Activated T-cell treated with anti-CD3 and anti-CD28 coated beads for 1 hour (primary cell): ENCODE results near the gene SLC19A1.
"Not testable (repeated sequence)": the region's sequence is repeated elsewhere in the genome, so short reads cannot be mapped to it uniquely, and the experiment has no call there.

ENCODE experiments used
- DNase-seq: peaks from one replicate; pipeline ENCODE4 v3.0.0-alpha.2; 2020; ENCODE audit warnings: low read depth

The SLC19A1 gene

GRCh38 chr21:45532826-45533360 is 9.3 kb downstream of the SLC19A1 start:
- DNase-seq: no peak

DNA sequence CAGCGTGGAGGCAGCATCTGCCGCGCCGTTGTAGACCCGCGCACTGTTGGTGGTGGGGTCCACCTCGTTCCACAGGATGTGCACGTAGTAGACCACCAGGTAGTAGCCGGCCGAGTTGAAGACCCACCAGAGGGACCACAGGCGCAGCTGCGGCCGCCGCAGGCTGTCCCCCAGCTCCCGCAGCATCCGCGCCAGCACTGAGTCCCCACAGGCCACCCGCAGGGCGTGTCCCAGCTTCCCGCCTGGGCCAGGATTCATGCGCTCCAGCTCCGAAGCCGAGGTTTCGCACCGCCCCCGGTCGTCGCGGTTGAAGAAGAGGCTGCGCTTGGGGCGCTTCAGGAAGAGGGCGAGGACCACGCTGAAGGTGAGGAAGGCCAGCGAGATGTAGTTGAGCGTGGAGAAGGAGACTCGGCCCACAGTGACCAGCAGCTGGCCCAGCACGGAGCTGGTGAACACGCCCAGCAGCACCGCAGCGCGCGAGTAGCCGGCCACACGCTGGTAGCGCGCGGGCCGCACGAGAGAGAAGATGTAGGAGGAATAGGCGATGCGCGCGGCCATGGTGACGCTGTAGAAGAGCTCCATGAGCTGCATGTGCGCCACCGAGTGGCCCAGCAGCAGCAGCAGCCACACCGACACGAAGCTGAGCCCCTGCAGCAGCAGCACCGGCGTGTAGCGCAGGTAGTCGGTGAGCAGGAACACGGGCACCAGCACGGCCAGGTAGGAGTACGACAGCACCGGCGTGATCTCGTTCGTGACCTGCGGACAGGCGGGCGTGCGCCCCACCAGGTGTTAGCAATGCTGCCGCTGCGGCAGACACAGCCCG is 10.6 kb downstream of the SLC19A1 start:
- DNase-seq: no peak

DNA sequence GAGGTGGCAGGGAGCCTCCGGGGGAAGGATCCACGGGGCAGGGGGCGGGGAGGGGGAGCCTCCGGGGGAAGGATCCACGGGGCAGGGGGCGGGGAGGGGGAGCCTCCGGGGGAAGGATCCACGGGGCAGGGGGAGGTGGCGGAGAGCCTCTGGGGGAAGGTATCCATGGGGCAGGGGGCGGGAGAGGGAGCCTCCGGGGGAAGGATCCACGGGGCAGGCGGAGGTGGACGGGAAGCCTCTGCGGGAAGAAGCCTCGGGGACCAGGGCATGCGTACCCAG is 11.2 kb downstream of the SLC19A1 start:
- not testable (repeated sequence) for DNase-seq

- no peak for DNase-seq
These were observed 11.7 kb downstream of the SLC19A1 start for GRCh38 chr21:45530423-45531113.

DNA sequence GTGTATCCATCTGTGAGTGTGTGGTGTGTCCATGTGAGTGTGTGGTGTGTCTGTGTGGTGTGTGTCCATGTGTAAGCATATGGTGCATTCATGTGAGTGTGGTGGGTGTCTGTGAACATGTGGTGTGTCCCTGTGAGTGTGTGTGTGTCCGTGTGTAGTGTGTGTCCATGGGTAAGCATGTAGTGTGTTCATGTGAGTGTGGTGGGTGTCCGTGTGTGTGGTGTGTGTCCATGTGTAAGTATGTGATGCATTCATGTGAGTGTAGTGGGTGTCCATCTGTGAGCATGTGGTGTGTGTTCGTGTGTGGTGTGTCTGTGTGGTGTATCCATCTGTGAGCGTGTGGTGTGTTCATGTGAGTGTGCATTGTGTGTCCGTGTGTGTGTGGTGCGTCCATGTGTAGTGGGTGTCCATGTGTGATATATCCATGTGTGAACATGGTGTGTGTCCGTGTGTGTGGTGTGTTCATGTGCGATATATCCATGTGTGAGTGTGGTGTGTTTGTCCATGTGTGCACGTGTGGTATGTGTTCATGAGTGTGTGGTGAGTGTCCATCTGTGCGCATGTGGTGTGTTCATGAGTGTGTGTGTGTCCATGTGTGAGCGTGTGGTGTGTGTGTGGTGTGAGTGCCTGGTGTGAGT is 12.3 kb downstream of the SLC19A1 start:
- DNase-seq: no peak

DNA sequence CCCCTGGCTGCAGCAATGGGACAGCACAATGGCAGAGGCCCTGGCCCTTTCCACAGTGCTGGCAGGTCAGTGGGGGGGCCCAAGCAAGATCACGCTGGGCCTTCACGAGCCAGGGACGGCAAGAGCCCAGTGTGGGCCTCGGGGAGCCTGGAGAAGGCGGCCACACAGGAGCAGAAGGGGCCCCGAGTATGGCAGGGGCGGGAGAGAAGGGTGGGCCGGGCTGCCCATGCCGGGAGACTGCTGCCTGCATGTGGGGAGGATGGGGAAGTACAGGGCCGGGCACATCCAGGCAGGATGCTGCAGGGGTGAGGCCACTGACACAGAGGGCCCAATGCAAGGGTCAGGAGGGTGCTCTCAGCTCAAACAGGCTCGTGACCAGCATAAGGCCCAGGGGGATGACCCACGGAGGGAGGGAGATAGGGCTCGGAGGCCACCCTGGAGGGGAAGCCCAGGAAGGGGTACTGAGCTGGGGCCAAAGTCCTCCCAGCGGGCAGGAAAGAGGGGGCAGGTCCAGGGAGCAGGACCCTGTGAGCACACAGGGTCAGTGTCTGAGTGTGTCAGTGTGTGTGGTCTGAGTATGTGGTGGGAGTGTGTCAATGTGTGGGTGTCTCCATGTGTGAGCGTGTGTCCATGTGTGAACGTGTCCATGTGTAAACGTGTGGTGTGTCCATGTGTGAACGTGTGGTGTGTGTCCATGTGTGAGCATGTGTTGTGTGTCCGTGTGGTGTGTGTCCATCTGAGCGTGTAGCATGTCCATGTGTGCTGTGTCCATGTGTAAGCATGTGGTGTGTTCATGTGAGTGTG is 13.1 kb downstream of the SLC19A1 start:
- no peak for DNase-seq

- no peak for DNase-seq
These were observed 14.1 kb downstream of the SLC19A1 start for GRCh38 chr21:45528028-45528705.

DNA sequence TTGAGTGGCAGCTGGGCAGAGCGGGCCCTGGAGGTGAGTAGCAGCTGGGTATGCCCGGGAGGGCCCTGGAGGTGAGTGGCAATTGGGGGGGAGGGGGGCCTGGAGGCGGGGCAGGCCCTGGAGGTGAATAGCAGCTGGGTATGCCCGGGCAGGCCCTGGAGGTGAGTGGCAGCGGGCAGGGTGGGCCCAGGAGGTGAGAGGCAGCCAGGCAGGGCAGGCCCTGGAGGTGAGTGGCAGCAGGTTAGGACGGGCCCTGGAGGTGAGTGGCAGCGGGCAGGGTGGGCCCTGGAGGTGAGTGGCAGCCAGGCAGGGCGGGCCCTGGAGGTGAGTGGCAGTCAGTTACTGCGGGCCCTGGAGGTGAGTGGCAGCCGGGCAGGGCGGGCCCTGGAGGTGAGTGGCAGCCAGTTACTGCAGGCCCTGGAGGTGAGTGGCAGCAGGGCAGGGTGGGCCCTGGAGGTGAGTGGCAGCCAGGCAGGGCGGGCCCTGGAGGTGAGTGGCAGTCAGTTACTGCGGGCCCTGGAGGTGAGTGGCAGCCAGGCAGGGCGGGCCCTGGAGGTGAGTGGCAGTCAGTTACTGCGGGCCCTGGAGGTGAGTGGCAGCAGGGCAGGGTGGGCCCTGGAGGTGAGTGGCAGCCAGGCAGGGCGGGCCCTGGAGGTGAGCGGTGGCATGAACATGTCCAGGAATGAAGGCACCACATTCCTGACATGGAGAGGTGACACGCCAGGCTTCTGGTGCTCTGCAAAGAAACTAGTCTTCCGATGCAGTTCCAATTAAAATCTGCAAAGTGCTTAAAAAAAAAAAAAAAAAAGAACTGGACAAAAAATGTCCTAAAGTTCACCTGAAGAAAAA is 14.9 kb downstream of the SLC19A1 start:
- DNase-seq: not testable (repeated sequence)

GRCh38 chr21:45525910-45526306 is 16.3 kb downstream of the SLC19A1 start:
- DNase-seq: no peak

GRCh38 chr21:45525153-45525909 is 16.9 kb downstream of the SLC19A1 start:
- no peak for DNase-seq

DNA sequence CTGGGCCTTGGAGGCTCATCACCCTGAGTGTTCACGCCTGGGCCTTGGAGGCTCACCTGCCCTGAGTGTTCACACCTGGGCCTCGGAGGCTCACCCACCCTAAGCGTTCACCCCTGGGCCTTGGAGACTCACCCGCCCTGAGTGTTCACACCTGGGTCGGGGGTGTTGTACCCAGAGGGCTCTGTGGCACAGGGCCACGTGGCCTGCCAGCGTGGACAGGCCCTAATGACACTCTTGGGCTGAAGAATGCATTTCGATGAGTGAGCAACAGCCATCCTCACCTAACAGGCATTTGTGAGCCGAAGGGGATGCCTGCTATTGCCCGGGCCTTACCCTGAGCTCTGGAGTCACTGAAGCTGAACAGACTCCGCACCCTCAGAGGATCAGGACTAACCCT is 17.5 kb downstream of the SLC19A1 start:
- DNase-seq: no peak

- DNase-seq: no peak
These were observed 18.7 kb downstream of the SLC19A1 start for GRCh38 chr21:45523411-45524101.

DNA sequence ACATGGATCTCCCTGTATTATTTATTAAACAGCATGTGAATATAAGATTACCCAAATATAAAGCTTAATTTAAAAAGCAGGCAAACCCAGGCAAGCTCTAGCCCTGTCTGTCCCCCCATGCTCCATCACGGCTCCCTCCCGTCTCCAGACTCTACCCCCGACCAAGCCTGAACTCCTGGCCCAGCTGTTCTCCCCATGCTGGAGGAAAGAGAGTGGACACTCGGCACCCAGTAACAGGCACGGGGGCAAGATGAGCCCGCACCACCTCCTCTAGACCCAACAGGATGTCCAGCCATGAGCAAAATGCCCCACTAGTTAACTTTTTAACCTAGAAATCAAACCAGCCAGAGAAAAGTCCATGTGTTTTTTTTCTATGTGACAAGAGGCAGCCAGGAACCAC is 19.3 kb downstream of the SLC19A1 start:
- no peak for DNase-seq

GRCh38 chr21:45522381-45522780 is 19.9 kb downstream of the SLC19A1 start:
- no peak for DNase-seq

- DNase-seq: no peak
These were observed 21.0 kb downstream of the SLC19A1 start for GRCh38 chr21:45521241-45521640.

DNA sequence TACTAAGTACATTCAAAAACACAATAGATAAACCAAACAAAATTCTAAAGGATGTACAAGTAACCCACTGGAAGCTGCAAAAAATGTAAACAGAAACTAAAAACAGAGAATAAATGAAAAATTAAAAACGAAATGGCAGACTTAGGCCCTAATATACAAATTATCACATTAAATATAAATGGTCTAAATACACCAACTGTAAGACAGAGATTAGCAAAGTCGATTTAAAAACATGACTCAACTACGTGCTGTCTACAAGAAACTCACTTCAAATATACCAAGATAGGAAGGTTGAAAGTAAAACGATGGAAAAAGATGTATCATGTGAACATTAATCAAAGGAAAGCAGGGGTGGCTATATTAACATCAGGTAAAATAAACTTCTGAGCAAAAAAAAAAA is 23.1 kb downstream of the SLC19A1 start:
- DNase-seq: no peak

- DNase-seq: no peak
These were observed 23.5 kb downstream of the SLC19A1 start for GRCh38 chr21:45518742-45519141.

DNA sequence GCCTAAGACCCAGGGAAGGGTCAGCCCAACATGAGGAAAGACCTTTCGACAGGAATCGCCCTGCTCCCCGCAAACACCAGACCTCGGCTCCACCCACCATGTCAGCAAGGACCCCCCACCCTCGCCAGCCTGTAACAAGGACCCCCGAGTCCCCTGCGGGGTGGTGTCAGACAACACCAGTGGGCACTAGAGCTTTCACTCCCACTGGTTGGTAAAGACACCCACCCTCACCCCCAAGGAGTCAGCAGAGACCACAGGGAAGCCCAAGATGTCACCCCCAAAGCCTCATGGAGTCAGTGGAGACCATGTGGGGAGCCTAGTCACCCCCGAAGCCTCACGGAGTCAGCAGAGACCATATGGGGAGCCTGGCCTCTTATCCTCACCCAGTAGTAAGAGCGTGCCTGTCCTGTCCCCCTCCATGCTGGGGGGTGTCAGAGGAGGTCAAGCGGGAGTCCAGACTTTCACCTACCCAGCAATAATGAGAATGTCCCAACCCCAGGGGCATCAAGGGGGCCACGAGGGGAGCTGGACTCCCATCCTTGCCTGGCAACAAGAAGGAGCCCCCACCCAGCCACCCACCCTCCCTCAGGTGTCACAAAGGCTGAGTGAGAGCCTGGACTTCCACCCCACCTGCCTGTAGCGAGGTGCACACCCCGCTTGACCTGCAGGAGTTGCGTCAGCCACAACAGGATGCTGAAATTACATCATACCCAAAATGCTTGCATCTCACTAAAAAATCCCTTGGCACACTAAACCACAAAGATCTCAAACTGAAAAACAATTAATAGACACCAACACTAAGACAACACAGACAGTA is 24.8 kb downstream of the SLC19A1 start:
- DNase-seq: no peak
